ENCODE data around the gene CNR2. TPM values are rescaled to one million over a fixed set of nuclear protein-coding genes. Genes with fewer than 3 reads are reported as not detected.

CNR2 gene
- total RNA-seq, 1 donor from 2014 or later = not detected

- H3K4me1 Mint-ChIP-seq (ENCODE audit: unreplicated experiment) = peaks cover 4% of the 10 kb centered on the region
- no peaks in the 10 kb centered on the region for H3K36me3 Mint-ChIP-seq
- H3K4me3 Mint-ChIP-seq = no peak overlapping the region
Measured at GRCh38 chr1:23914921-23915320, 1.8 kb upstream of the CNR2 start.

GRCh38 chr1:23911921-23912320, 1.2 kb downstream of the CNR2 start:
- no peaks in the 10 kb centered on the region for H3K36me3 Mint-ChIP-seq
- no peak overlapping the region for H3K4me3 Mint-ChIP-seq
- H3K27ac Mint-ChIP-seq = no peak overlapping the region
- H3K9me3 Mint-ChIP-seq = no peaks in the 10 kb centered on the region
- no peak for TF ChIP-seq CTCF (conservative IDR thresholded peaks at IDR 0.05)
- peaks cover 8% of the 10 kb centered on the region for H3K27me3 Mint-ChIP-seq
- H3K4me1 Mint-ChIP-seq (ENCODE audit: unreplicated experiment) = peaks cover 3% of the 10 kb centered on the region
- DNase-seq (ENCODE audit: extremely low spot score, unreplicated experiment) = no peak

More at GRCh38 chr1:23914921-23915320, 1.8 kb upstream of the CNR2 start:
- no peak overlapping the region for H3K27ac Mint-ChIP-seq
- no peaks in the 10 kb centered on the region for H3K9me3 Mint-ChIP-seq
- no peak for TF ChIP-seq CTCF (conservative IDR thresholded peaks at IDR 0.05)
- no peak for DNase-seq (ENCODE audit: extremely low spot score, unreplicated experiment)
- peaks cover 3% of the 10 kb centered on the region for H3K27me3 Mint-ChIP-seq

GRCh38 chr1:23910553-23911246, 2.5 kb downstream of the CNR2 start:
- H3K9me3 Mint-ChIP-seq = no peaks in the 10 kb centered on the region
- no peak overlapping the region for H3K27ac Mint-ChIP-seq
- no peak for DNase-seq (ENCODE audit: extremely low spot score, unreplicated experiment)
- H3K27me3 Mint-ChIP-seq = peaks cover 20% of the 10 kb centered on the region
- H3K4me3 Mint-ChIP-seq = no peak overlapping the region
- H3K36me3 Mint-ChIP-seq = no peaks in the 10 kb centered on the region
- H3K4me1 Mint-ChIP-seq (ENCODE audit: unreplicated experiment) = no peaks in the 10 kb centered on the region
- TF ChIP-seq CTCF (conservative IDR thresholded peaks at IDR 0.05) = no peak

GRCh38 chr1:23910144-23910543, 3.0 kb downstream of the CNR2 start:
- no peaks in the 10 kb centered on the region for H3K9me3 Mint-ChIP-seq
- no peak overlapping the region for H3K4me3 Mint-ChIP-seq
- no peak for TF ChIP-seq CTCF (conservative IDR thresholded peaks at IDR 0.05)
- peaks cover 25% of the 10 kb centered on the region for H3K27me3 Mint-ChIP-seq
- H3K4me1 Mint-ChIP-seq (ENCODE audit: unreplicated experiment) = no peaks in the 10 kb centered on the region
- H3K27ac Mint-ChIP-seq = no peak overlapping the region
- DNase-seq (ENCODE audit: extremely low spot score, unreplicated experiment) = no peak
- H3K36me3 Mint-ChIP-seq = no peaks in the 10 kb centered on the region

GRCh38 chr1:23909412-23909811, 3.8 kb downstream of the CNR2 start:
- Mint-ChIP-seq H3K9me3 (no peaks in the 10 kb centered on the region), H3K4me3 (no peak overlapping the region), H3K27me3 (peaks cover 32% of the 10 kb centered on the region), H3K4me1 (ENCODE audit: unreplicated experiment) (no peaks in the 10 kb centered on the region), H3K27ac (peak overlapping the region; percentile 29), H3K36me3 (no peaks in the 10 kb centered on the region)
- no peak for TF ChIP-seq CTCF (conservative IDR thresholded peaks at IDR 0.05)
- no peak for DNase-seq (ENCODE audit: extremely low spot score, unreplicated experiment)
